CD8-positive, alpha-beta memory T cell (primary cell): ENCODE data around the gene C1QTNF1. TPM values are rescaled to one million over a fixed set of nuclear protein-coding genes. Genes with fewer than 3 reads are reported as not detected.
A peak's percentile ranks its signal among the peaks of the same experiment; 100 is the strongest.

Source experiments
- CTCF ChIA-PET: fragments of 350-600 bp; sonication (Branson Sonifier 250); formaldehyde crosslinking; loops from one replicate; lab custom pipeline; 2021; ENCODE audit warnings: antibody characterized with exemption; lab: Charles Lee
- POLR2A ChIA-PET: fragments of 350-600 bp; sonication (Branson Sonifier 250); formaldehyde crosslinking; loops from one replicate; lab custom pipeline; 2021; ENCODE audit warnings: antibody characterized with exemption; lab: Charles Lee
- DNase-seq, 5 donors: peaks; one replicate each; pipeline versions ENCODE4 v3.0.0 to v3.0.0-alpha.2; 2020 to 2022; ENCODE audit warnings: mixed read lengths in 1 of 5
- H3K27ac ChIP-seq: one replicate; pipeline ENCODE4 v1.7.0; 2013; ENCODE audit warnings: low read depth, mild to moderate bottlenecking, low read length, moderate library complexity
- H3K27me3 ChIP-seq: 2 replicates; pipeline ENCODE4 v1.7.0; 2013; ENCODE audit warnings: low read length, mild to moderate bottlenecking; ENCODE audit not compliant: insufficient read depth, poor library complexity, severe bottlenecking
- H3K36me3 ChIP-seq: 2 replicates; pipeline ENCODE4 v1.7.0; 2013; ENCODE audit warnings: mild to moderate bottlenecking, low read length, moderate library complexity; ENCODE audit not compliant: insufficient read depth
- H3K4me1 ChIP-seq: 2 replicates; pipeline ENCODE4 v1.7.0; 2013; ENCODE audit warnings: mild to moderate bottlenecking, low read length, moderate library complexity; ENCODE audit not compliant: insufficient read depth
- H3K4me3 ChIP-seq: 2 replicates; pipeline ENCODE4 v1.7.0; 2013; ENCODE audit warnings: mild to moderate bottlenecking, low read length
- H3K9me3 ChIP-seq: 2 replicates; pipeline ENCODE4 v1.7.0; 2013; ENCODE audit warnings: mild to moderate bottlenecking, low read length
- H3K27ac Mint-ChIP-seq, 8 donors: one replicate each; pipeline ENCODE4 v1.8.0; 2020 to 2021; ENCODE audit warnings: mixed read lengths in 8 of 8, mild to moderate bottlenecking in 6 of 8, inconsistent platforms in 3 of 8, moderate library complexity in 3 of 8
- H3K27me3 Mint-ChIP-seq, 2 donors: one replicate each; pipeline ENCODE4 v1.8.0; 2020 to 2021; ENCODE audit warnings: mixed read lengths in 2 of 2, mild to moderate bottlenecking in 1 of 2, moderate library complexity in 1 of 2
- H3K36me3 Mint-ChIP-seq, 3 donors: one replicate each; pipeline ENCODE4 v1.8.0; 2020 to 2021; ENCODE audit warnings: mixed read lengths in 3 of 3, inconsistent platforms in 1 of 3, mild to moderate bottlenecking in 1 of 3
- H3K4me1 Mint-ChIP-seq, 3 donors: one replicate each; pipeline ENCODE4 v1.8.0; 2020 to 2021; ENCODE audit warnings: mixed read lengths in 3 of 3, inconsistent platforms in 1 of 3, mild to moderate bottlenecking in 1 of 3
- H3K4me3 Mint-ChIP-seq, 7 donors: one replicate each; pipeline ENCODE4 v1.8.0; 2020 to 2021; ENCODE audit warnings: mixed read lengths in 7 of 7, mild to moderate bottlenecking in 6 of 7, moderate library complexity in 4 of 7, inconsistent platforms in 2 of 7
- H3K9me3 Mint-ChIP-seq, 5 donors: one replicate each; pipeline ENCODE4 v1.8.0; 2020 to 2022; ENCODE audit warnings: mixed read lengths in 5 of 5, mild to moderate bottlenecking in 3 of 5, moderate library complexity in 2 of 5, inconsistent platforms in 1 of 5
- polyA plus RNA-seq: library from polyadenylated mRNA; unstranded; fragments of 300-500 nt; fragmentation: Illumina TruSeq; gene quantifications from one replicate; pipeline ENCODE4 v1.2.3, GENCODE V29; 2021
- total RNA-seq, 2 experiments: library from RNA; stranded (reverse); gene quantifications; one replicate each; pipeline ENCODE4 v1.2.3, GENCODE V29; 2021

C1QTNF1 gene
- total and polyA plus RNA-seq, 3 experiments from 2014 or later = 0.22 TPM; not detected in 2

- Mint-ChIP-seq H3K4me3 (no peak overlapping the region), H3K36me3 (no peaks in the 10 kb centered on the region), H3K27ac (no peak overlapping the region), H3K4me1 (peaks cover 4 to 5% (median 4%) of the 10 kb centered on the region in 3 donors), H3K27me3 (peaks cover 23 to 24% of the 10 kb centered on the region in 2 donors), H3K9me3 (no peaks in the 10 kb centered on the region)
- CTCF ChIA-PET = interaction anchor here (2.1 kb wide), 1 partner anchor 21 kb away, joined by 7 read pairs; no protein-coding TSS in a partner anchor
- H3K4me3 ChIP-seq = no peak overlapping the region
- POLR2A ChIA-PET = no interaction called here
- H3K36me3 ChIP-seq = no peaks in the 10 kb centered on the region
- H3K27me3 ChIP-seq = no peaks in the 10 kb centered on the region
- DNase-seq = no peak
- no peak overlapping the region for H3K27ac ChIP-seq
- H3K9me3 ChIP-seq = no peaks in the 10 kb centered on the region
- H3K4me1 ChIP-seq = no peaks in the 10 kb centered on the region
Measured at GRCh38 chr17:79043931-79044320, 20.0 kb downstream of the C1QTNF1 start.

- Mint-ChIP-seq H3K36me3 (no peaks in the 10 kb centered on the region), H3K9me3 (no peaks in the 10 kb centered on the region), H3K4me1 (peaks cover 4 to 5% (median 4%) of the 10 kb centered on the region in 3 donors), H3K27ac (no peak overlapping the region), H3K4me3 (no peak overlapping the region), H3K27me3 (peaks cover 23 to 25% of the 10 kb centered on the region in 2 donors)
- Histone ChIP-seq H3K9me3 (no peaks in the 10 kb centered on the region), H3K27ac (no peak overlapping the region), H3K36me3 (no peaks in the 10 kb centered on the region), H3K4me3 (no peak overlapping the region), H3K4me1 (no peaks in the 10 kb centered on the region), H3K27me3 (no peaks in the 10 kb centered on the region)
- ChIA-PET POLR2A (no interaction called here), CTCF (interaction anchor here (1.5 to 2.1 kb wide), 3 partner anchors 8 to 22 kb away, joined by 3 to 9 read pairs (median 7); no protein-coding TSS in a partner anchor)
- DNase-seq = no peak
Measured at GRCh38 chr17:79044462-79044861, 20.5 kb downstream of the C1QTNF1 start.

GRCh38 chr17:79045001-79045729 is 21.2 kb downstream of the C1QTNF1 start:
- H3K9me3 ChIP-seq = no peaks in the 10 kb centered on the region
- CTCF ChIA-PET = interaction anchor here (1.0 to 2.3 kb wide), 14 partner anchors 9 to 358 kb away, joined by 3 to 10 read pairs (median 4); no protein-coding TSS in a partner anchor
- POLR2A ChIA-PET = no interaction called here
- no peaks in the 10 kb centered on the region for H3K36me3 ChIP-seq
- no peaks in the 10 kb centered on the region for H3K36me3 Mint-ChIP-seq
- H3K4me3 ChIP-seq = no peak overlapping the region
- H3K9me3 Mint-ChIP-seq = no peaks in the 10 kb centered on the region
- H3K27me3 ChIP-seq = no peaks in the 10 kb centered on the region
- peaks cover 23 to 25% of the 10 kb centered on the region in 2 donors for H3K27me3 Mint-ChIP-seq
- H3K4me1 ChIP-seq = no peaks in the 10 kb centered on the region
- H3K27ac ChIP-seq = no peak overlapping the region
- no peak overlapping the region for H3K27ac Mint-ChIP-seq
- H3K4me3 Mint-ChIP-seq = no peak overlapping the region
- no peak for DNase-seq
- H3K4me1 Mint-ChIP-seq = peaks cover 4 to 5% (median 4%) of the 10 kb centered on the region in 3 donors

- peak; percentile 32 to 63 (median 41) for DNase-seq
- no peak overlapping the region for H3K27ac ChIP-seq
- no peaks in the 10 kb centered on the region for H3K9me3 ChIP-seq
- Mint-ChIP-seq H3K27me3 (peaks cover 23 to 29% of the 10 kb centered on the region in 2 donors), H3K27ac (peak overlapping the region in 2 of 8 donors; percentile 21 to 42), H3K4me1 (peaks cover 4 to 5% (median 4%) of the 10 kb centered on the region in 3 donors), H3K36me3 (no peaks in the 10 kb centered on the region), H3K4me3 (no peak overlapping the region), H3K9me3 (no peaks in the 10 kb centered on the region)
- POLR2A ChIA-PET = no interaction called here
- H3K36me3 ChIP-seq = no peaks in the 10 kb centered on the region
- H3K4me1 ChIP-seq = no peaks in the 10 kb centered on the region
- H3K27me3 ChIP-seq = no peaks in the 10 kb centered on the region
- CTCF ChIA-PET = interaction anchor here (1.0 to 2.3 kb wide), 14 partner anchors 10 to 357 kb away, joined by 3 to 10 read pairs (median 4); no protein-coding TSS in a partner anchor
- H3K4me3 ChIP-seq = no peak overlapping the region
Measured at GRCh38 chr17:79045842-79046196, 21.9 kb downstream of the C1QTNF1 start.

- no peak overlapping the region for H3K4me3 Mint-ChIP-seq
- Histone ChIP-seq H3K9me3 (no peaks in the 10 kb centered on the region), H3K27me3 (no peaks in the 10 kb centered on the region), H3K36me3 (no peaks in the 10 kb centered on the region), H3K27ac (no peak overlapping the region), H3K4me3 (no peak overlapping the region), H3K4me1 (no peaks in the 10 kb centered on the region)
- H3K27me3 Mint-ChIP-seq = peaks cover 25 to 28% of the 10 kb centered on the region in 2 donors
- no peak for DNase-seq
- H3K4me1 Mint-ChIP-seq = peaks cover 4 to 5% (median 4%) of the 10 kb centered on the region in 3 donors
- no peak overlapping the region for H3K27ac Mint-ChIP-seq
- no peaks in the 10 kb centered on the region for H3K36me3 Mint-ChIP-seq
- H3K9me3 Mint-ChIP-seq = no peaks in the 10 kb centered on the region
- POLR2A ChIA-PET = no interaction called here
- CTCF ChIA-PET = interaction anchor here (1.1 to 2.3 kb wide), 9 partner anchors 10 to 342 kb away, joined by 3 to 10 read pairs (median 4); no protein-coding TSS in a partner anchor
Measured at GRCh38 chr17:79046197-79046915, 22.4 kb downstream of the C1QTNF1 start.

GRCh38 chr17:79046916-79047280 is 22.9 kb downstream of the C1QTNF1 start:
- Mint-ChIP-seq H3K27ac (peak overlapping the region in 1 of 8 donors; percentile 37), H3K9me3 (no peaks in the 10 kb centered on the region), H3K4me1 (peaks cover 4 to 5% (median 4%) of the 10 kb centered on the region in 3 donors), H3K27me3 (peaks cover 25 to 28% of the 10 kb centered on the region in 2 donors), H3K36me3 (no peaks in the 10 kb centered on the region), H3K4me3 (no peak overlapping the region)
- Histone ChIP-seq H3K4me1 (no peaks in the 10 kb centered on the region), H3K27me3 (no peaks in the 10 kb centered on the region), H3K4me3 (no peak overlapping the region), H3K36me3 (no peaks in the 10 kb centered on the region), H3K9me3 (no peaks in the 10 kb centered on the region), H3K27ac (no peak overlapping the region)
- ChIA-PET CTCF (interaction anchor here (0.7 to 2.3 kb wide), 2 partner anchors 41 to 72 kb away, joined by 3 to 10 read pairs; no protein-coding TSS in a partner anchor), POLR2A (no interaction called here)
- DNase-seq = no peak

- Mint-ChIP-seq H3K36me3 (no peaks in the 10 kb centered on the region), H3K27ac (peak overlapping the region in 1 of 8 donors; percentile 37), H3K27me3 (peaks cover 25 to 28% of the 10 kb centered on the region in 2 donors), H3K9me3 (no peaks in the 10 kb centered on the region), H3K4me1 (peaks cover 3 to 5% (median 4%) of the 10 kb centered on the region in 3 donors), H3K4me3 (peak overlapping the region in 1 of 7 donors; percentile 32)
- CTCF ChIA-PET = interaction anchor here (0.7 to 2.3 kb wide), 2 partner anchors 41 to 72 kb away, joined by 3 to 10 read pairs; no protein-coding TSS in a partner anchor
- no peak for DNase-seq
- POLR2A ChIA-PET = no interaction called here
- no peak overlapping the region for H3K4me3 ChIP-seq
- H3K36me3 ChIP-seq = no peaks in the 10 kb centered on the region
- no peak overlapping the region for H3K27ac ChIP-seq
- H3K4me1 ChIP-seq = no peaks in the 10 kb centered on the region
- H3K9me3 ChIP-seq = no peaks in the 10 kb centered on the region
- no peaks in the 10 kb centered on the region for H3K27me3 ChIP-seq
Measured at GRCh38 chr17:79047291-79047920, 23.4 kb downstream of the C1QTNF1 start.
